ENCODE measurements around the gene NSL1.

Gene NSL1

GRCh38 chr1:212685429-212685828, 106.1 kb downstream of the NSL1 start:
- DNase-seq (ENCODE audit: low read depth), result no peak

DNA sequence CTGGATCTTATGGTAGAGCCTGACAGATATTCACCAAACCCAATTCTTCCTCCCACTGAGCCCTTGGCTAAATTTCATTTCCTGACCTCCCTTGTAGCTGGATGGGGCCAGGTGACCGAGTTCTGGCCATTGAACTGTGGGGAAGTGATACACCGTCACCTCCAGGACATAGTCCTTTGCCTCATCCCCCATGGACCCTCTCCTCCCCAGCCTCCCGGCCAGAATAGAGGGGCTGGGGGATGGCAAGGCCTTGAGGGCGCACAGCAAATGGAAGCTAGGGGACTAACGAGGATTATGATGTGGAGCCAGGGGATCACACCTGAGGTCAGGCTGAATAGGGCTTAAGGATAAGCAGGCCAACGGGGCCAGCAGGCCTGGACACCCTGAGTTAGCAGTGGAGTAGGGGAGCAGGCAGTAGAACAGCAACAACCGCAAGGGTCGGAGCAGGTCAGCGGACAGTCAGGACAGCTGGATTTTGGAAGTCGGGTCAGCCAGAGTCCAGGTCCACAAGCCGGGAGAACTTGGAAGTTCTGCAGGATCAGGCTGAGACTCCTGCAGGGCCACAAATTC, 107.0 kb downstream of the NSL1 start:
- no peak for DNase-seq (ENCODE audit: low read depth)

GRCh38 chr1:212684076-212684475, 107.5 kb downstream of the NSL1 start:
- no peak for DNase-seq (ENCODE audit: low read depth)

- DNase-seq (ENCODE audit: low read depth), result no peak
Observed at GRCh38 chr1:212683357-212683722, 108.2 kb downstream of the NSL1 start.

- no peak for DNase-seq (ENCODE audit: low read depth)
Observed at GRCh38 chr1:212680680-212681389, 110.7 kb downstream of the NSL1 start.

- DNase-seq (ENCODE audit: low read depth), result no peak
Observed at GRCh38 chr1:212678456-212679410, 112.8 kb downstream of the NSL1 start.

DNA sequence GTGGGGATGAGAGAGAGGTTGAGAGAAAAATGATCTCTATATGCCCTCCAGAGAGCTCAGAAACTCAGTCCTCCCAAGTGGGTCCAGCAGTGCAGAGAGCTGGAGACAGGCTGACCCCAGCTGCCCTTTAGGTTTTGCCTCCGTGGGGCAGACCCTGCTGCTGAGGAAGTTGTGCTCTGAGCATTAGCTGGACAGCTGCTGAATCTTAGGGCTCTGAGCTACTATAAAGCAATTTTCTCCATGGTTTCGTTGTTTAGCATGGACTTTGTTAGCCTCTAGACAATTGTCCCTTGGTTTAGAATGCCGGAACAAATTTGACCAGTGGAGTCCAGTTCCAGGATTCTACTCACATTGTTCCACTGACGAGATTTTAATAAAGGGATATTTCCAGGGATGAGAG, 114.0 kb downstream of the NSL1 start:
- no peak for DNase-seq (ENCODE audit: low read depth)

GRCh38 chr1:212677136-212677535, 114.4 kb downstream of the NSL1 start:
- DNase-seq (ENCODE audit: low read depth), result no peak

Data from activated T-helper 1 cell treated with Interleukin-2 at 50 U/mL for 16 hours (primary cell).